GM18507 (cell line): ENCODE data around the gene DNAH2.
A peak's percentile ranks its signal among the peaks of the same experiment; 100 is the strongest.
"Not testable (repeated sequence)": the region's sequence is repeated elsewhere in the genome, so short reads cannot be mapped to it uniquely, and the experiment has no call there.

Experiments
- DNase-seq: peaks from one replicate; pipeline ENCODE4 v3.0.0; 2011; ENCODE audit warnings: low read depth; ENCODE audit not compliant: insufficient read length; ENCODE audit errors: extremely low spot score
- FAIRE-seq: peaks from 2 replicates; lab custom pipeline; 2011; peaks lifted over from hg19 to GRCh38; lab: Jason Lieb, UNC

The DNAH2 gene

DNA sequence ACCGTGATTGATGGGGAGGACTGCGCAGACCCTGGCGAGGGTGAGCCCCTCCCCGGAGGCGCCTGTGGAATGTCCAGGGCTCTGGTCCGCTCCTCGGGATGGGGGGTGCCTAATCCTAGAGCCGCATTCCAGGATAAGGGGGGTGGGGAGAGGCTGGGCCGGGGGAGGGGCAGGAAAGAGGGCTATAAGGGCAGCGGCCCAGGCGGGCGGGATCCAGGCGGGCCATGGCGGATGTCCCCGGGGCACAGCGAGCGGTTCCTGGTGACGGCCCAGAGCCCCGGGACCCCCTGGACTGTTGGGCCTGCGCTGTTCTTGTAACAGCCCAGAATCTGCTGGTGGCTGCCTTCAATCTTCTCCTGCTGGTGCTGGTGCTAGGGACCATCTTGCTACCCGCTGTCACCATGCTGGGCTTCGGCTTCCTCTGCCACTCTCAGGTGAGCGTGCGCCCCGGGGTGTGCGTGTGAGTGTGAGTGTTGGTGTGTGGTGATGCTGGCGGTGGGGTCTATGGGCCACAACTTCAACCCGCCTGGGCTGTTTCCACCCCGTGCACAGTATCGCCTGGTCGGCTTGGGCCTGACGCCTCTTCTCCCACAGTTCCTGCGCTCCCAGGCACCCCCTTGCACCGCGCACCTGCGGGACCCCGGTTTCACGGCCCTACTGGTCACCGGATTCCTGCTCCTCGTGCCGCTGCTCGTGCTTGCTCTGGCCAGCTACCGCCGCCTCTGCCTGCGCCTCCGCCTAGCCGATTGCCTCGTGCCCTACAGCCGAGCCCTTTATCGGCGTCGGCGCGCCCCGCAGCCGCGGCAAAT lies 137.5 kb downstream of the DNAH2 start, which contains the start of gene TMEM88:
TMEM88 (plus strand) TSS at position 216 of the 809 bp plus-strand sequence; CDS start at position 225, 9 bp downstream.
- DNase-seq (no peak), FAIRE-seq (no peak)

DNA sequence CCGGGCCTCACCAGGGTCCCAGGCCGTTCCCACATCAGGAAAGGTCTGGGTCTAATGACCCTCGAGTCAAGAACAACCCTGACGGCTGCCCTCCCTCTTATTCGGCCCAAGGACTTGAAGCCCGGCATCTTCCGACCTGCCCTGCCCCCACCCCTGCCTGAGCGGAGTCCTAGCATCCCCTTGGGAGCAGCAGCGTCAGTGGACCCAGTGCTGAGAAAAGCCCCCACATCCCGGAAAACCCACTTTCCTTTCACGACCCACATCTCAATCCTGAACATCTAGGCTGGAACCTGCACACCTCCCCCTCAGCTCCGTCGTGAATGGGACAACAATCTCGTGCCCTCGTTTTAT lies 138.1 kb downstream of the DNAH2 start:
- DNase-seq (no peak), FAIRE-seq (no peak)

DNA sequence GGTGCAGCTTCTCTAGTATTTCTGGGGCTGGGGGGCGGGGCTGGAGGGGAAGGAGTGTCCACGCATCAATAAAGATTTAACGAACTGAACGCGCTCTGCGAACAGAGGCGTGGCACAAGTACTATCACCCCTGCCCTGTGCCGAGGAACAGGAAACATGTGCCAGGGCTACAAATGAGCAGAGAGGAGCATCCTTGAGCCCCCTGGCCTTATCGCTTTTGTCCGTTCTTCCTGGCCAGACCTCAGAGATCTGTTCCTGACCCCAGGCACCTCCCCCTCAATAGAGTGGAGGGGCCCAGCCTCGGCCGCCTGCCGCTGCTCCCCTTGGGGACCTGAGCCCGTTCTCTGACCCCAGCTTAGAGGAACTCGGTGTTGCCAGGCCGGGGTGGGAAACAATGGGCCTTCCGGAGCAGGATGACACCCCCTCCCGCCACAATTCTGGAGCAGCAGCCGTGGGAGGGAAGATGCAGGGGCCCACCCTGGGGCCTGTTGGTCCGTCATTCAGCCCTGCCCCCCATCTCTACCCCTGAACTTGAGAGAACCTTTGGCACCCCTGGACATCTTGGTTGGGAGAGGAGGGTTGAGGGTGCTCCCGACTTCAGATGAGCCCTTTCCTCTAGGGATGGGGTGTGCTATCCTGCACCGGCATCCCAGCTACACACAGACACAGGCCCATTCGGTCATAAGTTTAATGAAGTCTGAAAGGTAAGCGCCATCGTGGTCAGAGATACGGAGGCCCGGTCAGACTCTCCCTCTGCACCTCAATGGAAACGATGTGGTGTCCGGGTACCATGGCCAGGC lies 138.7 kb downstream of the DNAH2 start:
- FAIRE-seq (peak; percentile 42), DNase-seq (no peak)

DNA sequence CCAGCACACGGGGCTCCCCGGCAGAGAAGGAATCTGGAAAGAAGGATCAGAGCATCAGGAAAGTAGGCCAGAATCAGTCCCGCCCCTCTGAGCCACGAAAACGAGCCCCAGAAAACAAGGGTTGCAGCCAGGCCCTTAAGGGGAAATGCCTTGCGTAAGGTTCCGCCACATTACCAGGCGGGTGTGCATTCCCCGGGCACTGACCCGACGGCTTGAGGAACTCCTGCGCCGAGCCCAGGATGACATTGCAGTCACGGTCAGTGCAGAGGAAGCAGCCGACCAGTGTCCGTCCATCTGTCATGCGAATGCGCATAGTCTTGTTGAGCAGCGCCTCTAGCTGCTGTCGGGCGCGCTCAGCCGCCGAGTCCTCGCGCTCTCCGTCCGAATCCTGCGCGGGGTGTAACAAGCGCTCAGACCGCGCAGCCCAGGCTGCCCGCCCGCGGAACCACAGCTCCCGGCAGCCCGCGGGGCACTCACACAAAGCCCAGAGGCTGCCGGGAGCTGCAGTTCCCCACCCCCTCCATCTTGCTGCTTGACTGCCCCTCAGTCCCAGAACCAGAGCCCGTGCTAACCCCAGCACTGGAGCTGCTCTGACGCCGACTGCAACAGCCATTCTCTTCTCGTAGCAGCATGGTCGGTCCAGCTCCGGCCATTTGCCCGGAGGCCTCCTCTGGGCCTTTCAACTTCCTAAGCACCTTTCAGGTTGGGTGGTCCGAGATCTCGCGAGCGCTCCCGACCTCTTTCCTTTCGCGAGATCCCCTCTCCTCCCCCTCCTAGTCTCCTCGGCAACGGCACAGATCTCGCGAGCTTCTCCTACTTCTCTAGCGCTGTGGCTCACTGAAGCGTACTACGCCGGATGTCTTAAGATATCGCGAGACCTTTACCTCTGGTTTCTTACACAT lies 139.5 kb downstream of the DNAH2 start, which contains the start of gene NAA38:
NAA38 (minus strand) TSS at position 749 of the 902 bp plus-strand sequence; CDS start at position 653, 96 bp downstream.
- FAIRE-seq: peak; percentile 100
- peak; percentile 87 for DNase-seq

DNA sequence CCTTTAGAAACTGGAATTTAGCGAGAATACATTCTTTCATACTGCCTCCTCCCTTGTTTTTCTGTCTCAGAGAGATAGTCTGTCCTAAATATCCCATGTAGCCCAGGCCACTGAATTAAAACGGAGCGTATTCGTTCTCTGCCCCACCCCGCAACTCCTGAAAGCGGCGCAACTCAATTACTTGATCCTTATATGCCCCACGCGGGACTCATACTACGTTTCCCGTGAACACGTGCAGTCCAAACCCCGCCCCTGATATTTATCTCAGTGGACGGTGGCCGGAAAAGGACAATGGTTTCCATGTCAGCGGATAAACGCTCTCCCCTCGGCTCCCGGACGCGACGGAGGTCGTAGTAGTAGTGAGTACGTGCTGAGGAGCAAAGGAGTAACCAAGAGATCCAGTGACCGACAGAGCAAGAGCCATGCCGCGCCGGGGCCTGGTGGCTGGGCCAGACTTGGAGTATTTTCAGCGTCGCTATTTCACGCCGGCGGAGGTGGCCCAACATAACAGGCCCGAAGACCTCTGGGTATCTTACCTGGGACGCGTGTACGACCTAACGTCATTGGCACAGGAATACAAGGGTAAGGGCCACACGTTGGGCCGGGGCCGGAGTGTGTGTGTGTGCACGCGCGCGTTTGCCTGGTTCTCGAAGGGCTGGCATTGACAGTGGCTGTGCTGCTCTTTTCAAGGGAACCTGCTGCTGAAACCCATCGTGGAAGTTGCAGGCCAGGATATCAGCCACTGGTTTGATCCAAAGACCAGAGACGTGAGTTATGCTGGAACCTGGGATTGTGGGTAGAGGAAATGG lies 140.4 kb downstream of the DNAH2 start, which contains the start of gene CYB5D1:
CYB5D1 (plus strand) TSS at position 291 of the 809 bp plus-strand sequence; CDS start at position 423, 132 bp downstream.
- FAIRE-seq: no peak

DNA sequence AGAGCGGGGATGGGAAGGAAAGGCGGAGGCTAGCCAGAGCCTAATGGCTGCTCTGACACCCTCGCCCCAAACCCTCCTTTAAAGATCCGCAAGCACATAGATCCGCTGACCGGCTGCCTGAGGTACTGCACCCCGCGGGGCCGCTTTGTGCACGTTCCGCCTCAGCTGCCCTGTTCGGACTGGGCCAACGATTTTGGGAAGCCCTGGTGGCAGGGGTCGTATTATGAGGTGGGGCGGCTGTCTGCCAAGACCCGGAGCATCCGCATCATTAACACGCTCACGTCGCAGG lies 140.9 kb downstream of the DNAH2 start:
- FAIRE-seq (peak; percentile 9), DNase-seq (no peak)

More for the DNA sequence above, 140.4 kb downstream of the DNAH2 start, which contains the start of gene CYB5D1:
- no peak for DNase-seq

DNA sequence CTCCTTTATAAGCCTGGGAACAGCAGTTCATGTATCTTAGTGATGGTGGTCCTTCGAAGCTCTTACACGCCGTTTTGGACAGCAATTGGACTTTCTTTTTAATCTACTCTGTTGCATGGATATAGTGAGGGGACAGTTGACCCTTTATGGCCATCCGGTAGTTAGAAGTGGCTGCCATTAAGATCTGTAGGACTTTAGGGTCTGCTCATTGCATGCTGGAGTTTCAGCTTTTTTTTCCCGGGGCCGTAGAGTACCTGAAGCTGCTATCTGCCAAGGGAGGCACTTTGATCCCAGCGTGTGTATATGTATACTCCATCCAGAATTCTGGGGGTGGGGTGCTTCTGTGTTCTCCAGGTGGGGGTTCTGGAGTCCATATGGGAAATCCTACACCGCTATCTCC lies 141.5 kb downstream of the DNAH2 start:
- FAIRE-seq (no peak), DNase-seq (no peak)

DNA sequence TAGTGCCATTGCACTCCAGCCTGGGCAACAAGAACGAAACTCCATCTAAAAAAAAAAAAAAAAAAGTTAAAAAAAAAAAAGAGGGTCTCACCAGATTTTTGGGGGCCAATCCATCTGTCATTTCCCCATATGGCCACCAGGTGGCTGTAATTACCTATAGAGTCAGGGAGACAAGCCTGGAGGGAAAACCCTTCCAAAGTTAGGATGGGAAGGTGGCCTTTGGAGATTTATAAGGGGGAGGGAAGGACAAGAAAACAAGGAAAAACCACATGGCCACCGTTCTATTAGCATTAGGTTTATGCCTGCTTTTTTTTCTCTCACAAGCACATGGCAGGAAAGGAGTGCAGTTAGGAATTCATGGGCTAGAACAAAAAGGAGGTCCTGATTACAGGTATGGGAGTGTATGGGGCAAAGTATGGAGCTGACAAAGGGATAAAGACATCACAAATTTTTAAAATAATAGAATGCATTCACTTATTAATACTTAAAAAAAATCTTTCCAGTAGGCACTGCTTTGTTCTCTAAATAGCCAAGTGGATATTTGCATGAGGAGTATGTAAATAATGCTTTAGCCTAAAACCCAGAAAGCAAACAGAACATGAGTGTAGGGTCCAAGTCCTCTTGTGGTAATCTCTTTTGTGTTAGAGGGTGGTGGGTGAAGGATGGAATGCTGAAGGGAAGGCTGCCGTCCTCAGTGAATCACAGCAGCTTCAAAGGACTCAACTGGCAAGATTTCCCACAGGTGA lies 145.3 kb downstream of the DNAH2 start:
- DNase-seq: no peak
- peak; percentile 60 for FAIRE-seq

DNA sequence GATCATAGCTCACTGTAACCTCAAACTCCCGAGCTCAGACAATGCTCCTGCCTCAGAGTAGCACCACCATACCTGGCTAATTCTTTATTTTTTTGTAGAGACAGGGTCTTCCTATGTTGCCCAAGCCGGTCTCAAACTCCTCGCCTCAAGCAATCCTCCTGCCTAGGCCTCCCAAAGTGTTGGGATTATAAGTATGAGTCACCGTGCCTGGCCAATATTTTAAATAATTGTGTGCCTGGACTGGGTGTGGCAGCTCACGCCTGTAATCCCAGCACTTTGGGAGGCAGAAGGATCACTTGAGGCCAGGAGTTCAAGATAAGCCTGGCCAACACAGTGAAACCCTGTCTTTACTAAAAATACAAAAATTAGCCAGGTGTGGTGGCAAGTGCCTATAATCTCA lies 146.8 kb downstream of the DNAH2 start:
- not testable (repeated sequence) for FAIRE-seq, DNase-seq

DNA sequence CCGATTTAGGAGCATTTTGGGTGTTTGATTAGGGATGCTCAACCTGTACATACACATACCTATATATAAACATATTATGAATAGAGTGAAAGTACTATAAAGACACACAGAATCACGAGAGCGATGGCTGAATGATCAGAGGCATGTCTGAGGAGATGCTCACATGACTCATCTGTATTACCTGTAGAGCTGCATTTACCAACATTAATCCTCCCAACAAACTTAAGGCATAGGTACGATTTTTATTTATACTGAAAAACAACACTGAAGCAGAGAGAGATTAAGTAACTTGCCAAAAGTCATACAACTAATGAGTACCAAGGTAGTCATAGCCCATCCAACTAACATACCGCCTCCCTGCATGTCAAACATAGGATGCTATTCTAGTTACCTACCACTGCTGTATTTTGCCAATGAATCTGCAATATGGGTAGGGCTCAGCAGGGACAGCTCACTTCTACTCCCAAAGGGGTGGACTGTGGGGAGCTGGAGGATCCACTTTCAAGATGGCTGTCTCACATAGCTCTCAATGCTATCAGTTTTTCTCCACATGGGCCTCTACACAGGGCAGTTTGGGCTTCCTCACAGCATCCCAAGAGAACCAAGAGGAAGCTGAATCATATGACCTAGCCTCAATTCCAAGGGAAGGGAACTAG lies 147.6 kb downstream of the DNAH2 start:
- no peak for DNase-seq
- no peak for FAIRE-seq

DNA sequence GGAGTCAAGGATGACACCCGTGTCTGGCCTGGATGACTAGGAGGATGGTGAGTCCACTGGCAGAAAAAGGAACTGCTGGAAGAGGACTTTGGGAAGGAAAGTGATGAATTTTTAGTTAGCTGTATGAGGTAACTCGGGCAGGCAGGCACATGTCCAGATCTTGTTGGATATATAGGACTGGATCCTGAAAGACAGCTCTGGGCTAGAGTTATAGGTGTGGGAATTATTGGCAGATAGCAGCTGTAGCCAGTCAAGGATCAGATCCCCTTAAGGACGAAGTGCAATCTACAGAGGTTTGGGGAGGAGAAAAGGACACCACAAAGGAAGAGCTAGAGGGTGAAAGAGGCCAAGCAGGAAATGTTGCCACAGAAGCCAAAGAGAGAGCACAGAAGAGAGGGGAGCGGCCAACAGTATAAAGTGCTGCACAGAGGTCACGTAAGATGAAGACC lies 150.4 kb downstream of the DNAH2 start:
- no peak for DNase-seq
- no peak for FAIRE-seq

DNA sequence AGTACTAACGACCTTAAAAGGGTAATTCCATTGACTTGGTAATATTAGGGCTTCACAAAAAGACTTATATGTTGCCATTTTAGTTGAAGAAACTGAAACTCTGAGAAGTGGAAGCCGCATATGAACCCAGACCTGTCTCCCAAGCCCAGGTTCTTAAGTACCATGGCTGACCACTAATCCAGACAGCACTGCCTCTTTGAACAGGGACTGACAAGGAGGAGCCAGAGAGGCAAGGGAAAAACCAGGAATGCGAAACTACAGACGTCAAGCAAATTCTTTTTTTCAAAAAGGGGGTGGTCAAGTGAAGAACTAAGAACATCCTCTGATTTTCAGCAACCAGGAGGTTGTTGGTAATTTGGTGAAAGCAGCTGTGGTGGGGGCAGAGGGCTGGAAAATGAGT lies 155.5 kb downstream of the DNAH2 start:
- FAIRE-seq: no peak
- no peak for DNase-seq

DNA sequence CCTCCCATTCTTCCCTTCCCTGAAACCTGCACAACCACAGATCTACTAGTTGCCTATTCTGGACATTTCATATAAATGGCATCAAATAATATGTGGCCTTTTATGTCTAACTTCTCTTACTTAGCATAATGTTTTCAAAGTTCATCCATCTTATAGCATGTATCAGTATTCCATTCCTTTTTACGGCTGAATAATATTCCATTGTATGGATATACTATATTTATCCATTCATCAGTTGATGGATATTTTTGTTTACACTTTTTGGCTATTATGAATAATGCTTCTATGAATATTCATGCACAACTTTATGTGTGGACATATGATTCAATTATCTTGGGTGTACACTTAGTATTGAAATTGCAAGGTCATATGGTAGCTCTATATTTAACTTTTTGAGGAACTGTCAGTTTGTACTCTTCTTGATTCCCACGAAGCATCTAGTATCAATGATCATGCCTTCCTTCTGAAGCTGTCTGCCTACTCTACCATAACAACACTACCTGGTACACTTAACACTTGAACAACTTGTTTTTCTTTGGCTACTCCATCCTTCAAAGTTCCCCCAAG lies 158.3 kb downstream of the DNAH2 start:
- DNase-seq: no peak
- no peak for FAIRE-seq

DNA sequence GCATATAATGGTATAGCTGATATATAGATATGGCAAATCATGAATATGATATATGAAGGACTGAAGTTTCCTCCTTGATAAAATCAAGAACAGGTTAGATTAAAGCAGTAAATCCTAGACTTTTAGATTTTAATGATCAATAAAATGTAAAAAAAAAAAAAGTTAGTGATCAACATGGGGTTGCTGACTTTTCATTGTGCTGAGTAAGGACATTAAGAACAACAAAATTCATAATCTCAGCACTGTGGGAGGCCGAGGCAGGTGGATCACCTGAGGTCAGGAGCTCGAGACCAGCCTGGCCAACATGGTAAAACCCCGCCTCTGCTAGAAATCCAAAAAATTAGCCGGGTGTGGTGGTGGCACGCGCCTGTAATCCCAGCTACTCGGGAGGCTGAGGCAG lies 160.7 kb downstream of the DNAH2 start:
- FAIRE-seq (no peak), DNase-seq (no peak)

DNA sequence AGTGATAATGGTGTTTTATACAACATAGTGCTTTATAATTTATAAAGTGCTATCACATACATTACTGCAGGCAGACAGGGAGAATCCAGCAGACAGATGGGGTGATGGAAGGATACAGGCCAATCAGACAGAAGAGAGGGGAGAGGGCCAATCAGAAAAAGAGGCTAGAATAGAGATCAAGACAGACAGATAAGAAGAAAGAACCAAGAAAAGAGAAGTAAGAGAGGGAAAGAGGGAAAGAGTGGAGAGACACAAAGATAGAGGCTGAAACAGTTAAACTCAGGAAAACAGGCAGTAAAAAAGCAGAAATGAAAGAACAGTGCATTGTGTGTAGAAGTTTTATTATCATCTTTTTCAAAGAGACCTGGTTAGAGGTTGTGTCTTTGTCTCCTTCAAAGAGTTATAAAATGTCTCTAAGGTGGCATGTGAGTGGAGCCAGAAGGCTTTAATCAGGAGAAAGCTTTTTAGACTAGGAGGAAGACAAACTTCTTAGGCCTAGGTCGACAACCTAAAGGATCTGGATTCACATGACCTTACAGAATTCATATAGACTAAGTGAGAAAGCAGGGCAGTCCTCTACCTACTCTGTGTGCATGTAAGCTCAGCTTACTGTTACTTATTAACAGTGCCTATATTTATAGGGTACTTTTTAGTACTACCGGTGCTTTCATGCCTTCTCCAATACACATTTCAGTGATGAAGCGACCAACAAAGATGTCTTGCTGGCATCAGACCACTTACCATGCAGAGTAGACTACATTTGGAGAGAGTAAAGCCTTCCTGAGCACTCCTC lies 162.7 kb downstream of the DNAH2 start:
- no peak for DNase-seq
- FAIRE-seq: peak; percentile 78

DNA sequence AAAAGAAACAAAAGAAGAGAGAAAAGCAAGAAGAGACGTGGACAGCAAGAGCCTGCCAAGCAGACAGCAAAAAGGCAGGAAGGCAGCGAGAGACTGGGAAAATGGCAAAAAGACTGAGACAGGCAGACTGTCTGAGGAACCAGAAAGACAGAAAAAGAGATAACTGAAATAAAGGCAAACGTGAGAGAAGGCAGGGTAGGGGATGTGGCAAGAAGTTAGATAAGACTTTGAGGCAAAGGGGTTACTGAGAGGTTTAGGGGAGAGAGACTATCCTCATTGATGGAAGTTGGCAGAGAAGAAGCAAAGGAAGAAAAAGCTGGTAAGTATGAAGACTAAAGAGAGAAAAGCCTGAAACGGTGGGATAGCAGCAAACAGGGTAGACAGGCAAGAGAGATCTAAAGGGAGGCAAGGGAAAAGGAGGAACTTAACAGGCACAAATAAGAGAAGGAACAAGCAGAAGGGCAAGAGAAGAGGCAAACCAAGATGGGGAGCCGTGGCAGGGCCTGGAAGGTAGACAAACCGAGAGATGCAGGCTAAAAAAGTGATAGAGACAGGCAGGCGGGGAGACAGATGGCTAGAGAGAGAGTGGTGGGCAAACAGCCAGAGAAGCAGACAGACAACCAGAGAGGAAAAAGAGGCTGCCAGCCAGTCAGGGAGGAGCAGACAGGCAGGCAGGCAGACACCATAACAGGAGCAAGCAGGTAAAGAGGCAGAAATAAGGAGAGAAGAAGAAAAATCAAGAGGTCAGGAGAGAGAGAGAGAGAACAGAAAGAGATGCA lies 163.9 kb downstream of the DNAH2 start:
- FAIRE-seq (no peak), DNase-seq (no peak)
